Measurements from ENCODE around the gene SLFN11.

The SLFN11 gene

DNA sequence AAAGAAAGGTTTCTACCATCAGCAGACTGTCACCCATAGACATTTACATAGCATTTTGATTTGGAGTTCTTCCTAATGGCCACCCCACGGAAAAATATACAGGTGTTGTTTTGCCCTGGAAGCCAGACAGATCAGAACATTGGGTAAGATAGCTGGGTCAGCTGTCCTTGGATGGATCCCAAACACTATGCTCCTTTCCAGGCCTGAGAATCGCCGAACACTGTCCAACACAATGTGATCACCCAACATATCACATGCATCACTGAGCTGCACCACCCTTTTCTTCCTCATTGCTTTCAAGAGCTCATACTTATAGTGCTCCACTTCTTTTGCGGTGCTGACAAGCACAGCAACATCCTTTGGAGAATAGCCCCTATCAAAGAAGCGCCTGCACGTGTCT, 21.1 kb downstream of the SLFN11 start:
- no peaks in the 10 kb centered on the region for H3K79me1 ChIP-seq (ENCODE audit: low read length)
- H3K27ac ChIP-seq (ENCODE audit: low read depth, low read length), result no peak overlapping the region
- no peaks in the 10 kb centered on the region for H3K27me3 ChIP-seq (ENCODE audit: insufficient read depth, low read length, poor library complexity)
- no peak overlapping the region for H2AK5ac ChIP-seq (ENCODE audit: low read length)
- no peaks in the 10 kb centered on the region for H3K79me2 ChIP-seq (ENCODE audit: control insufficient read depth, insufficient read depth, low read length)
- H3K4me3 ChIP-seq (ENCODE audit: low read length), result no peak overlapping the region
- no CpG with 5 or more reads among the region's 6 CpGs for whole genome bisulfite sequencing (ENCODE audit: extremely low coverage, insufficient coverage, low lambda C conversion rate)
- H3K36me3 ChIP-seq (ENCODE audit: control insufficient read depth, insufficient read depth, low read length), result no peaks in the 10 kb centered on the region
- no peak overlapping the region for H3K56ac ChIP-seq (ENCODE audit: low read length)
- H3K4ac ChIP-seq (ENCODE audit: low read depth, low read length), result no peak overlapping the region
- H2BK15ac ChIP-seq (replicated peaks; ENCODE audit: low read depth), result no peak overlapping the region
- no peak overlapping the region for H3K9ac ChIP-seq (ENCODE audit: low read length)
- H2BK5ac ChIP-seq (ENCODE audit: low read length), result no peak overlapping the region
- no peaks in the 10 kb centered on the region for H3K4me1 ChIP-seq (ENCODE audit: control insufficient read depth, low read depth, low read length)
- no peak for DNase-seq
- no peak overlapping the region for H4K5ac ChIP-seq (ENCODE audit: low read length)
- H3K18ac ChIP-seq (ENCODE audit: low read length), result no peak overlapping the region
- H3K4me2 ChIP-seq (ENCODE audit: low read length), result no peak overlapping the region
- H4K8ac ChIP-seq (ENCODE audit: low read depth, low read length), result no peak overlapping the region
- no peak overlapping the region for H3K23ac ChIP-seq (ENCODE audit: low read length)
- H2BK120ac ChIP-seq (ENCODE audit: low read depth, low read length), result no peak overlapping the region

DNA sequence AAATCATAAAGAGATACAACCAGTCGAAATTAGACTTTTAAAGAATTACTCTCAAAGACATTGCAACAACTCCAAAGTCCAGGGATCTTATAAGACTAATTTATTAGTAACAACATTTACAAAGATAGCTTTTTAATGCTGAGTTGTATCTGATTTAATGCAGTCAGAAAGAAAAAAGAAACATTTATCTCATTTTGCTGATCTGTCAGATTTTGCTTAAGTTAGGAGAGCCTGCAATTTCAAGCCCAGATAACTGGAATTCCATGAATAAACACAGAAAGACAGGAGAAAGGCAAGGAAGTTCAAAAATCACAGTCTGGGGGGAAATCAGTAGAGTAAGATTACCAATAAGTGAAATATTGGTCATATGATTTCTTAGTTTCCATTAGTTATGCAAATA, 22.9 kb downstream of the SLFN11 start:
- WGBS (ENCODE audit: extremely low coverage, insufficient coverage, low lambda C conversion rate), result no CpG with 5 or more reads among the region's 1 CpG

DNA sequence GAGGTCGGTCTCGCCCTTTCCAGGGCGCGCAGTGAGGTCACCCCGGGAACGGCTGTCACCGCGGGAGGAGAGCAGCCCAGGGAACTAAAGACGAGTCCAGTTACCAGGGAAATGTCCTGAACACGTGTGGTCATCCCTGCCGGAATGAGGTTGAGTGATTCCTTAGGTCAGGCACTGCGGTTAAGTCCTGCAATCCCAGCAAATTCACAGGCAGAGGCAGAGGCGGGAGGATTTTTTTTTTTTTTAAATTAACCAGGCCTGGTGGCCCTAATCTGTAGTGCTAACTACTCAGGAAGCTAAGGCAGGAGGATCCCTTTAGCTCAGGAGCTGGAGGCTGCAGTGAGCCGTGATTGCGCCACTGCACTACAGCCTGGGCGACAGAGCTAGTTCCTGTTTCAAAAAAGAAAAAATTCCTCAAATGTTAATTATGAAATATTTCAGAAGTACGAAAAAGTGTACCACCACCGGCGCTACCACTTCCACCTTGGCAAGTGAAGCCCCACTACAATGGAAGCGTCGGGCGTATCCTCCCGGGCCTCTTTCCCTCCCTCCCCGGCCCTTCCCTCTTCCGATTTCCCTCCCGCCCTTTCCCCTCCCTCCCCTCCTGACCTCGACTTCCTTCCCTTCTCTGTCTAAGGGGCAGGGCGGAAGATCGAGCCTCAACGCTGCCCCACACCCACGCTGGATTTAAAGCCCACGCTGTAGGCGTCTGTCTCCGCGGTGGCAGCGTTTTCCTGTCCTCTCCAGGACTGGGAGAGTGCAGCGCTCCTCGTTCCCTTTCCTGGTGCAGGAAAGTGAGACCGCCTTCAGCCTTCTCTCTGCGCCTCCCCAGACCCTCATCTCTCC, 27.3 kb downstream of the SLFN11 start:
- H3K79me2 ChIP-seq (ENCODE audit: control insufficient read depth, insufficient read depth, low read length), result no peaks in the 10 kb centered on the region
- H2BK15ac ChIP-seq (replicated peaks; ENCODE audit: low read depth), result no peak overlapping the region
- H3K36me3 ChIP-seq (ENCODE audit: control insufficient read depth, insufficient read depth, low read length), result no peaks in the 10 kb centered on the region
- H4K5ac ChIP-seq (ENCODE audit: low read length), result no peak overlapping the region
- WGBS (ENCODE audit: extremely low coverage, insufficient coverage, low lambda C conversion rate), result no CpG with 5 or more reads among the region's 40 CpGs
- no peak overlapping the region for H3K27ac ChIP-seq (ENCODE audit: low read depth, low read length)
- H3K4me1 ChIP-seq (ENCODE audit: control insufficient read depth, low read depth, low read length), result peaks cover 3% of the 10 kb centered on the region
- H3K27me3 ChIP-seq (ENCODE audit: insufficient read depth, low read length, poor library complexity), result peaks cover 5% of the 10 kb centered on the region
- peak overlapping the region; percentile 12 for H3K18ac ChIP-seq (ENCODE audit: low read length)
- peak overlapping the region; percentile 23 for H3K4me3 ChIP-seq (ENCODE audit: low read length)
- H2BK120ac ChIP-seq (ENCODE audit: low read depth, low read length), result no peak overlapping the region
- peak overlapping the region; percentile 67 for H3K9ac ChIP-seq (ENCODE audit: low read length)
- H3K23ac ChIP-seq (ENCODE audit: low read length), result no peak overlapping the region
- DNase-seq, result peak; percentile 84
- H3K4ac ChIP-seq (ENCODE audit: low read depth, low read length), result no peak overlapping the region
- peak overlapping the region; percentile 86 for H3K56ac ChIP-seq (ENCODE audit: low read length)
- no peak overlapping the region for H2BK5ac ChIP-seq (ENCODE audit: low read length)
- no peak overlapping the region for H2AK5ac ChIP-seq (ENCODE audit: low read length)
- no peaks in the 10 kb centered on the region for H3K79me1 ChIP-seq (ENCODE audit: low read length)
- peak overlapping the region; percentile 7 for H4K8ac ChIP-seq (ENCODE audit: low read depth, low read length)
- peak overlapping the region; percentile 77 for H3K4me2 ChIP-seq (ENCODE audit: low read length)

More for the DNA sequence above, 22.9 kb downstream of the SLFN11 start:
- no peak overlapping the region for H3K9ac ChIP-seq (ENCODE audit: low read length)
- H3K4ac ChIP-seq (ENCODE audit: low read depth, low read length), result no peak overlapping the region
- H3K79me2 ChIP-seq (ENCODE audit: control insufficient read depth, insufficient read depth, low read length), result no peaks in the 10 kb centered on the region
- H3K4me1 ChIP-seq (ENCODE audit: control insufficient read depth, low read depth, low read length), result peaks cover under 1% of the 10 kb centered on the region
- no peak overlapping the region for H2BK15ac ChIP-seq (replicated peaks; ENCODE audit: low read depth)
- H4K8ac ChIP-seq (ENCODE audit: low read depth, low read length), result no peak overlapping the region
- no peak overlapping the region for H3K4me3 ChIP-seq (ENCODE audit: low read length)
- DNase-seq, result no peak
- no peak overlapping the region for H2BK5ac ChIP-seq (ENCODE audit: low read length)
- no peaks in the 10 kb centered on the region for H3K79me1 ChIP-seq (ENCODE audit: low read length)
- no peak overlapping the region for H2BK120ac ChIP-seq (ENCODE audit: low read depth, low read length)
- no peaks in the 10 kb centered on the region for H3K27me3 ChIP-seq (ENCODE audit: insufficient read depth, low read length, poor library complexity)
- no peak overlapping the region for H3K56ac ChIP-seq (ENCODE audit: low read length)
- H3K27ac ChIP-seq (ENCODE audit: low read depth, low read length), result no peak overlapping the region
- no peak overlapping the region for H4K5ac ChIP-seq (ENCODE audit: low read length)
- no peak overlapping the region for H2AK5ac ChIP-seq (ENCODE audit: low read length)
- no peak overlapping the region for H3K23ac ChIP-seq (ENCODE audit: low read length)
- H3K36me3 ChIP-seq (ENCODE audit: control insufficient read depth, insufficient read depth, low read length), result no peaks in the 10 kb centered on the region
- H3K4me2 ChIP-seq (ENCODE audit: low read length), result no peak overlapping the region
- no peak overlapping the region for H3K18ac ChIP-seq (ENCODE audit: low read length)

DNA sequence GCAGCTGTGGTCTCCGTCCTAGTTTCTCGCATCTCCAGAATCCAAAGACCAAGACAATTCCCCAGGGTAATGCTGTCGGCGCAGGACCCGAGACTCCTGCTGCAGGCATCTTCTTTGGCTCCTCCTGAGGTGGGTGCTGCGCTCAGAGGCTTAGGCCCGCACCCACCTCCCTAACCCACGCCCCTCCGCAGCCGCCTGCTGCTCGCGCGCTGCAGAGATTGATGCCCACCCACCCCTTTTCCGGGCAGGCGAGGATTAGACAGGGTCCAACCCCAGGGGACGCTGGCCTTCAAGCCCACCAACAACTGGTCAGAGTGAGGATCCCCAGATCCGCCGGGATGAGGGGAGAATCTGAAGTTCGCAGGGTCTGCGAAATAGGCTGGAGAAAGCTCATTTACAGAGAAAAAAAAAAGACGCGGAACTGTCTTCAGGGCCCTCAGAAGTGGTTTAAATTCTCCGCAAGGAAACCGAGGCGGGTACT, 27.9 kb downstream of the SLFN11 start:
- Histone ChIP-seq H2BK120ac (ENCODE audit: low read depth, low read length) (no peak overlapping the region), H4K8ac (ENCODE audit: low read depth, low read length) (no peak overlapping the region), H3K56ac (ENCODE audit: low read length) (peak overlapping the region; percentile 86), H3K4me2 (ENCODE audit: low read length) (peak overlapping the region; percentile 77), H3K27ac (ENCODE audit: low read depth, low read length) (no peak overlapping the region), H2BK5ac (ENCODE audit: low read length) (no peak overlapping the region), H2BK15ac (replicated peaks; ENCODE audit: low read depth) (no peak overlapping the region), H4K5ac (ENCODE audit: low read length) (no peak overlapping the region), H3K79me2 (ENCODE audit: control insufficient read depth, insufficient read depth, low read length) (no peaks in the 10 kb centered on the region), H3K18ac (ENCODE audit: low read length) (no peak overlapping the region), H3K36me3 (ENCODE audit: control insufficient read depth, insufficient read depth, low read length) (no peaks in the 10 kb centered on the region), H3K79me1 (ENCODE audit: low read length) (no peaks in the 10 kb centered on the region), H3K4me1 (ENCODE audit: control insufficient read depth, low read depth, low read length) (peaks cover 3% of the 10 kb centered on the region), H3K9ac (ENCODE audit: low read length) (peak overlapping the region; percentile 67), H3K4me3 (ENCODE audit: low read length) (peak overlapping the region; percentile 3), H3K4ac (ENCODE audit: low read depth, low read length) (no peak overlapping the region), H3K27me3 (ENCODE audit: insufficient read depth, low read length, poor library complexity) (peaks cover 5% of the 10 kb centered on the region), H2AK5ac (ENCODE audit: low read length) (no peak overlapping the region), H3K23ac (ENCODE audit: low read length) (no peak overlapping the region)
- whole genome bisulfite sequencing (ENCODE audit: extremely low coverage, insufficient coverage, low lambda C conversion rate), result no CpG with 5 or more reads among the region's 25 CpGs
- no peak for DNase-seq

DNA sequence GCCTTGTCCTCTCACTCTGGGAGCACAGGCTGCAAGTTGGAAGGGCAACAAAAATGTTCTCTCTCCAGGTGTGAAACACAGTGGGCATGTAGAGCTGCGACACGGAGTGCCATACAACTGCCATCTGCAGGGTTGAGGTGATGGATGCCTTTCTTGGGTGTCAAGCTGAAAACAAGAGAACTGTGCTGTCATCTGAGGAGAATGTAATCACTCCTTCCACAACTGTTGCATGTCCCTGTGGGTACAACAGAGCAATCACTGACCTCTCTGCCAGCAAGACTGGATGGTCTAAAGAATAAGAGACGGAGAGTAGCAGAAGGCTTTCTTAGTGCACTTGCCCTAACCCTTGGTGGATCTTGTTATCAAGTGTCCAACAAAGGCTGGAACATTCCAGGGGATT, 29.2 kb downstream of the SLFN11 start:
- H2BK120ac ChIP-seq (ENCODE audit: low read depth, low read length), result no peak overlapping the region
- H3K79me2 ChIP-seq (ENCODE audit: control insufficient read depth, insufficient read depth, low read length), result no peaks in the 10 kb centered on the region
- H2AK5ac ChIP-seq (ENCODE audit: low read length), result no peak overlapping the region
- H3K4me2 ChIP-seq (ENCODE audit: low read length), result no peak overlapping the region
- WGBS (ENCODE audit: extremely low coverage, insufficient coverage, low lambda C conversion rate), result no CpG with 5 or more reads among the region's 3 CpGs
- H3K56ac ChIP-seq (ENCODE audit: low read length), result no peak overlapping the region
- peaks cover 5% of the 10 kb centered on the region for H3K27me3 ChIP-seq (ENCODE audit: insufficient read depth, low read length, poor library complexity)
- no peak overlapping the region for H4K8ac ChIP-seq (ENCODE audit: low read depth, low read length)
- no peak overlapping the region for H3K9ac ChIP-seq (ENCODE audit: low read length)
- H3K18ac ChIP-seq (ENCODE audit: low read length), result no peak overlapping the region
- H2BK15ac ChIP-seq (replicated peaks; ENCODE audit: low read depth), result no peak overlapping the region
- H3K4me3 ChIP-seq (ENCODE audit: low read length), result no peak overlapping the region
- H3K27ac ChIP-seq (ENCODE audit: low read depth, low read length), result no peak overlapping the region
- no peaks in the 10 kb centered on the region for H3K79me1 ChIP-seq (ENCODE audit: low read length)
- H2BK5ac ChIP-seq (ENCODE audit: low read length), result no peak overlapping the region
- DNase-seq, result no peak
- no peak overlapping the region for H4K5ac ChIP-seq (ENCODE audit: low read length)
- H3K36me3 ChIP-seq (ENCODE audit: control insufficient read depth, insufficient read depth, low read length), result no peaks in the 10 kb centered on the region
- H3K4ac ChIP-seq (ENCODE audit: low read depth, low read length), result no peak overlapping the region
- H3K4me1 ChIP-seq (ENCODE audit: control insufficient read depth, low read depth, low read length), result peaks cover 3% of the 10 kb centered on the region
- H3K23ac ChIP-seq (ENCODE audit: low read length), result no peak overlapping the region

DNA sequence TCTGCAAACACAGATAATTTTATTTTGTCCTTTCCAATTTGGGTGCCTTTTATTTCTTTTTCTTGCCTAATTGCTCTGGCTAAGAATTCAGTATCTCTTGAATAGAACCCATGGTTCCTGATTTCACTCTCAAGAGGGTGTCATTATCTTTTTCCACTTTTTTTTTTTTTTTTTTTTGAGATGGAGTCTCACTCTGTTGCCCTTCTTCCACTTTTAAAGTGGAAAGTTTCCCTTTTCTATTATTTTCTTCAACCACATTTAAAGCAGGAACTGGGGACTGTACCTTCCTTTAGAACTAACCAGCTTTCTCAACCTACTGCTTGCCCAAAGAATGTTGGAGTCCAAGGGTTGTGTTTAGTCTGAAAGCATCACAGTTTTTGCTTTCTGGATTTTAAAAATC, 31.1 kb downstream of the SLFN11 start:
- Histone ChIP-seq H3K79me1 (ENCODE audit: low read length) (no peaks in the 10 kb centered on the region), H2AK5ac (ENCODE audit: low read length) (no peak overlapping the region), H3K18ac (ENCODE audit: low read length) (no peak overlapping the region), H3K56ac (ENCODE audit: low read length) (no peak overlapping the region), H2BK120ac (ENCODE audit: low read depth, low read length) (no peak overlapping the region), H3K9ac (ENCODE audit: low read length) (no peak overlapping the region), H3K4me2 (ENCODE audit: low read length) (no peak overlapping the region), H3K27ac (ENCODE audit: low read depth, low read length) (no peak overlapping the region), H3K79me2 (ENCODE audit: control insufficient read depth, insufficient read depth, low read length) (no peaks in the 10 kb centered on the region), H3K36me3 (ENCODE audit: control insufficient read depth, insufficient read depth, low read length) (no peaks in the 10 kb centered on the region), H4K8ac (ENCODE audit: low read depth, low read length) (no peak overlapping the region), H3K4me1 (ENCODE audit: control insufficient read depth, low read depth, low read length) (peaks cover 3% of the 10 kb centered on the region), H3K4ac (ENCODE audit: low read depth, low read length) (no peak overlapping the region), H2BK5ac (ENCODE audit: low read length) (no peak overlapping the region), H3K27me3 (ENCODE audit: insufficient read depth, low read length, poor library complexity) (peaks cover 5% of the 10 kb centered on the region), H3K23ac (ENCODE audit: low read length) (no peak overlapping the region), H4K5ac (ENCODE audit: low read length) (no peak overlapping the region), H3K4me3 (ENCODE audit: low read length) (no peak overlapping the region), H2BK15ac (replicated peaks; ENCODE audit: low read depth) (no peak overlapping the region)
- no peak for DNase-seq
